HEK293 (cell line): ENCODE measurements around the gene RAP1GAP.

Experiments used
- CTCF ChIA-PET: fragments of 350-600 bp; formaldehyde crosslinking; extraction: SDS; loops from one replicate; lab custom pipeline; 2021; ENCODE audit warnings: antibody characterized with exemption; lab: Yijun Ruan, JAX
- POLR2A ChIA-PET: fragments of 300-600 bp; formaldehyde crosslinking; extraction: SDS; loops from one replicate; lab custom pipeline; 2020; ENCODE audit warnings: antibody characterized with exemption, inconsistent platforms; lab: Yijun Ruan, JAX
- H3K27ac ChIP-seq: fragments of 200-500 bp; sonication (Bioruptor generic); 2 replicates; pipeline ENCODE4 v1.5.1; 2014; ENCODE audit warnings: low read depth, low read length, control low read depth, inconsistent platforms; ENCODE audit errors: extremely low read depth
- H3K36me3 ChIP-seq, 2 experiments: fragments of 200-500 bp in 1 of 2; sonication (Bioruptor generic) in 1 of 2; 1 replicate in 1 of 2; 2 replicates in 1 of 2; pipeline ENCODE4 v1.5.1; 2014 to 2017; ENCODE audit warnings: inconsistent platforms in 2 of 2, low read length in 2 of 2; ENCODE audit not compliant: control insufficient read depth in 2 of 2, insufficient read depth in 1 of 2
- H3K4me1 ChIP-seq: fragments of 200-500 bp; sonication (Bioruptor generic); 2 replicates; pipeline ENCODE4 v1.5.1; 2014; ENCODE audit warnings: mild to moderate bottlenecking, low read length, inconsistent platforms; ENCODE audit not compliant: control insufficient read depth, insufficient read depth
- H3K4me3 ChIP-seq: 2 replicates; pipeline ENCODE4 v1.5.1; 2011; ENCODE audit warnings: low read depth, mild to moderate bottlenecking, control low read depth, low read length, moderate library complexity
- H3K9me3 ChIP-seq: fragments of 200-500 bp; sonication (Bioruptor generic); 2 replicates; pipeline ENCODE4 v1.5.1; 2014; ENCODE audit warnings: low read depth, low read length, inconsistent platforms; ENCODE audit not compliant: control insufficient read depth, insufficient read depth
- SETDB1 ChIP-seq: IDR thresholded peaks from one replicate; pipeline ENCODE4 v1.6.1; 2017; ENCODE audit warnings: mild to moderate bottlenecking, low read length, moderate library complexity, mixed read lengths; ENCODE audit not compliant: insufficient read length
- WT1 ChIP-seq: fragments of 450-650 bp; formaldehyde crosslinking; IDR thresholded peaks from 2 replicates; pipeline ENCODE4 v1.5.1; 2016; ENCODE audit warnings: missing biosample characterization, missing genetic modification characterization
- ZNF16 ChIP-seq: fragments of 450-650 bp; formaldehyde crosslinking; IDR thresholded peaks from 2 replicates; pipeline ENCODE4 v1.5.1; 2016; ENCODE audit warnings: low read depth, missing biosample characterization, missing genetic modification characterization
- ZNF292 ChIP-seq: fragments of 450-650 bp; formaldehyde crosslinking; IDR thresholded peaks from 2 replicates; pipeline ENCODE4 v1.5.1; 2016; ENCODE audit warnings: low read depth, missing biosample characterization, missing genetic modification characterization, borderline replicate concordance
- ZNF335 ChIP-seq: fragments of 450-650 bp; formaldehyde crosslinking; conservative IDR thresholded peaks from 2 replicates; pipeline ENCODE4 v1.5.1; 2016; ENCODE audit warnings: missing biosample characterization, missing genetic modification characterization
- ZNF391 ChIP-seq: fragments of 450-650 bp; formaldehyde crosslinking; IDR thresholded peaks from 2 replicates; pipeline ENCODE4 v1.5.1; 2016; ENCODE audit warnings: low read depth, missing biosample characterization, missing genetic modification characterization, borderline replicate concordance
- ZNF423 ChIP-seq: fragments of 450-650 bp; formaldehyde crosslinking; IDR thresholded peaks from 2 replicates; pipeline ENCODE4 v1.5.1; 2016; ENCODE audit warnings: missing biosample characterization, missing genetic modification characterization
- ZNF510 ChIP-seq: fragments of 450-650 bp; formaldehyde crosslinking; IDR thresholded peaks from 2 replicates; pipeline ENCODE4 v1.5.1; 2018; ENCODE audit warnings: mild to moderate bottlenecking, missing genetic modification characterization, missing biosample characterization; ENCODE audit not compliant: insufficient replicate concordance
- ZNF596 ChIP-seq: fragments of 450-650 bp; IDR thresholded peaks from 2 replicates; pipeline ENCODE4 v1.5.0; 2018; ENCODE audit warnings: missing biosample characterization, mild to moderate bottlenecking, missing genetic modification characterization, moderate library complexity
- ZNF660 ChIP-seq: fragments of 450-650 bp; IDR thresholded peaks from 2 replicates; pipeline ENCODE4 v1.5.1; 2018; ENCODE audit warnings: missing biosample characterization, mild to moderate bottlenecking, missing genetic modification characterization
- ZNF701 ChIP-seq: fragments of 450-650 bp; formaldehyde crosslinking; IDR thresholded peaks from 2 replicates; pipeline ENCODE4 v1.5.1; 2016; ENCODE audit warnings: missing biosample characterization, missing genetic modification characterization
- ZNF777 ChIP-seq: fragments of 450-650 bp; formaldehyde crosslinking; IDR thresholded peaks from 2 replicates; pipeline ENCODE4 v1.5.1; 2017; ENCODE audit warnings: missing biosample characterization, missing genetic modification characterization, borderline replicate concordance
- ZSCAN23 ChIP-seq: fragments of 450-650 bp; formaldehyde crosslinking; IDR thresholded peaks from 2 replicates; pipeline ENCODE4 v1.5.1; 2016; ENCODE audit warnings: missing biosample characterization, missing genetic modification characterization
- TF ChIP-seq, protein P1 (sequence below): fragments of 450-650 bp; formaldehyde crosslinking; IDR thresholded peaks from 2 replicates; pipeline ENCODE4 v1.5.1; 2017; ENCODE audit warnings: missing biosample characterization, mild to moderate bottlenecking, missing genetic modification characterization, moderate library complexity
- TF ChIP-seq, protein P2 (sequence below): fragments of 450-650 bp; formaldehyde crosslinking; IDR thresholded peaks from 2 replicates; pipeline ENCODE4 v1.5.1; 2017; ENCODE audit warnings: missing biosample characterization, missing genetic modification characterization
- TF ChIP-seq, protein P3 (sequence below): fragments of 450-650 bp; formaldehyde crosslinking; IDR thresholded peaks from 2 replicates; pipeline ENCODE4 v1.5.1; 2016; ENCODE audit warnings: missing biosample characterization, missing genetic modification characterization
- TF ChIP-seq, protein P4 (sequence below): fragments of 450-650 bp; formaldehyde crosslinking; IDR thresholded peaks from 2 replicates; pipeline ENCODE4 v1.5.1; 2016; ENCODE audit warnings: missing biosample characterization, missing genetic modification characterization
- TF ChIP-seq, protein P5 (sequence below): fragments of 450-650 bp; formaldehyde crosslinking; IDR thresholded peaks from 2 replicates; pipeline ENCODE4 v1.5.1; 2016; ENCODE audit warnings: missing biosample characterization, missing genetic modification characterization
- TF ChIP-seq, protein P6 (sequence below): fragments of 450-650 bp; IDR thresholded peaks from 2 replicates; pipeline ENCODE4 v1.5.1; 2018; ENCODE audit warnings: missing biosample characterization, mild to moderate bottlenecking, missing genetic modification characterization
- TF ChIP-seq, protein P7 (sequence below): fragments of 450-650 bp; formaldehyde crosslinking; IDR thresholded peaks from 2 replicates; pipeline ENCODE4 v1.5.1; 2016; ENCODE audit warnings: missing biosample characterization, missing genetic modification characterization, low read depth

The RAP1GAP gene

DNA sequence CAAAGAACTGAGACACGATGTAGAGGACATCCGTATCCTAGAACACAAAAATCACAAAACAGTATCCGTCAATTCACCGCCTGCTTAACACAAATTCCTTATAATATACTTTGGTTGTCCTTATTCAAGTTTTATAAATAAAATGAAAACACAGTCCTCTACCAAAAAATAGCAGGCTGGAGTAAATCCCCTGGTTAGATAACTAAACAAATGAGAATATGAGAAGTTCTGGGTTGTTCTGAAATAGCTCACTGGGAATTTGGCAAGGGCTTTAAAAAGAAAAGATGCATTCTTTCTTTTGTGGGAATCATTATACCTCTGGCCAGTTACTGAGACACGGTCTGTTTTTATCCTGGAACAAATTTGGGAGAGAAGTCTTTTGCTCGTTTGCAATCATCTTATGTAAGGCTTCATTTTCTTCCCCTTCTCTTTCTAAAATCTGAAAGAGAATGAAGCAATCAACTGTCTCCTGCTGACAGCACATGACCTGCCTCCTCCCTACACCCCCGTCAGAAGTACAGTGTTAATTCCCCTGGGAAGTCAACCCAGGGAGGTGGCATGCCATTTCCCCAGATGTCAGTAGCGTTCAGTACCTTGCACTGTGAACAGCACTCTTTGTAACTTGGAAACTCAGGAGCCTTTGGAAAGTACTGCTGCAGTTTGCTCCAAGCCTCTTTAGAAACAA, 37.1 kb upstream of the RAP1GAP start (continued):
- TF ChIP-seq, protein P1, sequence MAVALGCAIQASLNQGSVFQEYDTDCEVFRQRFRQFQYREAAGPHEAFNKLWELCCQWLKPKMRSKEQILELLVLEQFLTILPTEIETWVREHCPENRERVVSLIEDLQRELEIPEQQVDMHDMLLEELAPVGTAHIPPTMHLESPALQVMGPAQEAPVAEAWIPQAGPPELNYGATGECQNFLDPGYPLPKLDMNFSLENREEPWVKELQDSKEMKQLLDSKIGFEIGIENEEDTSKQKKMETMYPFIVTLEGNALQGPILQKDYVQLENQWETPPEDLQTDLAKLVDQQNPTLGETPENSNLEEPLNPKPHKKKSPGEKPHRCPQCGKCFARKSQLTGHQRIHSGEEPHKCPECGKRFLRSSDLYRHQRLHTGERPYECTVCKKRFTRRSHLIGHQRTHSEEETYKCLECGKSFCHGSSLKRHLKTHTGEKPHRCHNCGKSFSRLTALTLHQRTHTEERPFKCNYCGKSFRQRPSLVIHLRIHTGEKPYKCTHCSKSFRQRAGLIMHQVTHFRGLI = no peak
- TF ChIP-seq ZNF660 (tag by site-specific recombination) = 0 out of 2 replicates have a peak, but pooled peaks have one; percentile 37
- TF ChIP-seq, protein P2, sequence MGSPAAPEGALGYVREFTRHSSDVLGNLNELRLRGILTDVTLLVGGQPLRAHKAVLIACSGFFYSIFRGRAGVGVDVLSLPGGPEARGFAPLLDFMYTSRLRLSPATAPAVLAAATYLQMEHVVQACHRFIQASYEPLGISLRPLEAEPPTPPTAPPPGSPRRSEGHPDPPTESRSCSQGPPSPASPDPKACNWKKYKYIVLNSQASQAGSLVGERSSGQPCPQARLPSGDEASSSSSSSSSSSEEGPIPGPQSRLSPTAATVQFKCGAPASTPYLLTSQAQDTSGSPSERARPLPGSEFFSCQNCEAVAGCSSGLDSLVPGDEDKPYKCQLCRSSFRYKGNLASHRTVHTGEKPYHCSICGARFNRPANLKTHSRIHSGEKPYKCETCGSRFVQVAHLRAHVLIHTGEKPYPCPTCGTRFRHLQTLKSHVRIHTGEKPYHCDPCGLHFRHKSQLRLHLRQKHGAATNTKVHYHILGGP (tag by site-specific recombination) = no peak
- TF ChIP-seq, protein P3, sequence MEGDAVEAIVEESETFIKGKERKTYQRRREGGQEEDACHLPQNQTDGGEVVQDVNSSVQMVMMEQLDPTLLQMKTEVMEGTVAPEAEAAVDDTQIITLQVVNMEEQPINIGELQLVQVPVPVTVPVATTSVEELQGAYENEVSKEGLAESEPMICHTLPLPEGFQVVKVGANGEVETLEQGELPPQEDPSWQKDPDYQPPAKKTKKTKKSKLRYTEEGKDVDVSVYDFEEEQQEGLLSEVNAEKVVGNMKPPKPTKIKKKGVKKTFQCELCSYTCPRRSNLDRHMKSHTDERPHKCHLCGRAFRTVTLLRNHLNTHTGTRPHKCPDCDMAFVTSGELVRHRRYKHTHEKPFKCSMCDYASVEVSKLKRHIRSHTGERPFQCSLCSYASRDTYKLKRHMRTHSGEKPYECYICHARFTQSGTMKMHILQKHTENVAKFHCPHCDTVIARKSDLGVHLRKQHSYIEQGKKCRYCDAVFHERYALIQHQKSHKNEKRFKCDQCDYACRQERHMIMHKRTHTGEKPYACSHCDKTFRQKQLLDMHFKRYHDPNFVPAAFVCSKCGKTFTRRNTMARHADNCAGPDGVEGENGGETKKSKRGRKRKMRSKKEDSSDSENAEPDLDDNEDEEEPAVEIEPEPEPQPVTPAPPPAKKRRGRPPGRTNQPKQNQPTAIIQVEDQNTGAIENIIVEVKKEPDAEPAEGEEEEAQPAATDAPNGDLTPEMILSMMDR (tag by site-specific recombination) = no peak
- TF ChIP-seq, protein P4, sequence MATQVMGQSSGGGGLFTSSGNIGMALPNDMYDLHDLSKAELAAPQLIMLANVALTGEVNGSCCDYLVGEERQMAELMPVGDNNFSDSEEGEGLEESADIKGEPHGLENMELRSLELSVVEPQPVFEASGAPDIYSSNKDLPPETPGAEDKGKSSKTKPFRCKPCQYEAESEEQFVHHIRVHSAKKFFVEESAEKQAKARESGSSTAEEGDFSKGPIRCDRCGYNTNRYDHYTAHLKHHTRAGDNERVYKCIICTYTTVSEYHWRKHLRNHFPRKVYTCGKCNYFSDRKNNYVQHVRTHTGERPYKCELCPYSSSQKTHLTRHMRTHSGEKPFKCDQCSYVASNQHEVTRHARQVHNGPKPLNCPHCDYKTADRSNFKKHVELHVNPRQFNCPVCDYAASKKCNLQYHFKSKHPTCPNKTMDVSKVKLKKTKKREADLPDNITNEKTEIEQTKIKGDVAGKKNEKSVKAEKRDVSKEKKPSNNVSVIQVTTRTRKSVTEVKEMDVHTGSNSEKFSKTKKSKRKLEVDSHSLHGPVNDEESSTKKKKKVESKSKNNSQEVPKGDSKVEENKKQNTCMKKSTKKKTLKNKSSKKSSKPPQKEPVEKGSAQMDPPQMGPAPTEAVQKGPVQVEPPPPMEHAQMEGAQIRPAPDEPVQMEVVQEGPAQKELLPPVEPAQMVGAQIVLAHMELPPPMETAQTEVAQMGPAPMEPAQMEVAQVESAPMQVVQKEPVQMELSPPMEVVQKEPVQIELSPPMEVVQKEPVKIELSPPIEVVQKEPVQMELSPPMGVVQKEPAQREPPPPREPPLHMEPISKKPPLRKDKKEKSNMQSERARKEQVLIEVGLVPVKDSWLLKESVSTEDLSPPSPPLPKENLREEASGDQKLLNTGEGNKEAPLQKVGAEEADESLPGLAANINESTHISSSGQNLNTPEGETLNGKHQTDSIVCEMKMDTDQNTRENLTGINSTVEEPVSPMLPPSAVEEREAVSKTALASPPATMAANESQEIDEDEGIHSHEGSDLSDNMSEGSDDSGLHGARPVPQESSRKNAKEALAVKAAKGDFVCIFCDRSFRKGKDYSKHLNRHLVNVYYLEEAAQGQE (tag by site-specific recombination) = peak; percentile 88
- TF ChIP-seq, protein P5, sequence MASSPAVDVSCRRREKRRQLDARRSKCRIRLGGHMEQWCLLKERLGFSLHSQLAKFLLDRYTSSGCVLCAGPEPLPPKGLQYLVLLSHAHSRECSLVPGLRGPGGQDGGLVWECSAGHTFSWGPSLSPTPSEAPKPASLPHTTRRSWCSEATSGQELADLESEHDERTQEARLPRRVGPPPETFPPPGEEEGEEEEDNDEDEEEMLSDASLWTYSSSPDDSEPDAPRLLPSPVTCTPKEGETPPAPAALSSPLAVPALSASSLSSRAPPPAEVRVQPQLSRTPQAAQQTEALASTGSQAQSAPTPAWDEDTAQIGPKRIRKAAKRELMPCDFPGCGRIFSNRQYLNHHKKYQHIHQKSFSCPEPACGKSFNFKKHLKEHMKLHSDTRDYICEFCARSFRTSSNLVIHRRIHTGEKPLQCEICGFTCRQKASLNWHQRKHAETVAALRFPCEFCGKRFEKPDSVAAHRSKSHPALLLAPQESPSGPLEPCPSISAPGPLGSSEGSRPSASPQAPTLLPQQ (tag by site-specific recombination) = no peak
- TF ChIP-seq SETDB1 = no peak
- TF ChIP-seq WT1 (tag by site-specific recombination) = peak; percentile 67
- no peak for TF ChIP-seq ZNF777 (tag by site-specific recombination)
- TF ChIP-seq, all 188 proteins: peak for 7

DNA sequence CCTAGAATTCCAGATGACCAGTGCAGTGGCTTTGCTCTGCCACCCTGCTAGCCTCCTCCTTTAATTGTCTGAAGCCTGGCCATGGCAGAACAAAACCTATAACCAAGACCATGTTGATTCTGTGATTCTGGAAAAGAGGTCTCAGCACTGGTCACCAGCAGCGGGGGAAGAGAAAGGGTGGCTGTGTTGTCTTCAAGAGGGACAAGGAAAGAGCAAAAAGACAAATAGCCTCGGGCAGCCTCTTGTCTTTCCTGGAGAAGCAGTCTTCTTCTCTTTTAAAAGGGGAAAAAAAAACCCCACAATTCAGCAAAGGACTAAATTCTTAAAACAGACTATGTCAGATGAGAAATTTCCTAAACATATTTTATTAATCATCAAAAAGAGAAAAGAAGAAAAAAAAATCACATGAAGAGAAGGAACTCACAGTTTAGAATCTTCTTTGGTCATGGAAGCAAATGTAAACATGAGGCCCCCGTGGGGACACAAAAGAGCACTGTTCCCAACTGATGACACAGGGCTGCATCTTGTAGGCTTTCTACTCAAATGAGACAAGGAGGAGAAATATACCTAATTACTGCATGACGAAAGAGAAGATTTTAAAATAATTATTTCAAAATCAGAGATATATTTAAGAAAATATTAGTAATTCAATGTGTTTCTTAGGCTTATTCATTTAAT, 36.3 kb upstream of the RAP1GAP start:
- Histone ChIP-seq H3K27ac (no peak overlapping the region), H3K9me3 (no peaks in the 10 kb centered on the region), H3K4me1 (no peaks in the 10 kb centered on the region), H3K4me3 (no peak overlapping the region), H3K36me3 (peaks cover 13 to 67% of the 10 kb centered on the region in 2 experiments)
- POLR2A ChIA-PET = no interaction called here
- CTCF ChIA-PET = no interaction called here
- TF ChIP-seq ZNF16 (no peak), ZNF391 (tag by site-specific recombination) (no peak), ZNF701 (tag by site-specific recombination) (no peak), ZSCAN23 (tag by site-specific recombination) (no peak), ZNF423 (tag by site-specific recombination) (no peak), ZNF335 (tag by site-specific recombination) (no peak), ZNF596 (no peak), ZNF292 (no peak), ZNF510 (no peak)
- TF ChIP-seq, protein P6, sequence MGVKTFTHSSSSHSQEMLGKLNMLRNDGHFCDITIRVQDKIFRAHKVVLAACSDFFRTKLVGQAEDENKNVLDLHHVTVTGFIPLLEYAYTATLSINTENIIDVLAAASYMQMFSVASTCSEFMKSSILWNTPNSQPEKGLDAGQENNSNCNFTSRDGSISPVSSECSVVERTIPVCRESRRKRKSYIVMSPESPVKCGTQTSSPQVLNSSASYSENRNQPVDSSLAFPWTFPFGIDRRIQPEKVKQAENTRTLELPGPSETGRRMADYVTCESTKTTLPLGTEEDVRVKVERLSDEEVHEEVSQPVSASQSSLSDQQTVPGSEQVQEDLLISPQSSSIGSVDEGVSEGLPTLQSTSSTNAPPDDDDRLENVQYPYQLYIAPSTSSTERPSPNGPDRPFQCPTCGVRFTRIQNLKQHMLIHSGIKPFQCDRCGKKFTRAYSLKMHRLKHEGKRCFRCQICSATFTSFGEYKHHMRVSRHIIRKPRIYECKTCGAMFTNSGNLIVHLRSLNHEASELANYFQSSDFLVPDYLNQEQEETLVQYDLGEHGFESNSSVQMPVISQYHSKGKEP (tag by site-specific recombination) = no peak
- TF ChIP-seq, protein P7, sequence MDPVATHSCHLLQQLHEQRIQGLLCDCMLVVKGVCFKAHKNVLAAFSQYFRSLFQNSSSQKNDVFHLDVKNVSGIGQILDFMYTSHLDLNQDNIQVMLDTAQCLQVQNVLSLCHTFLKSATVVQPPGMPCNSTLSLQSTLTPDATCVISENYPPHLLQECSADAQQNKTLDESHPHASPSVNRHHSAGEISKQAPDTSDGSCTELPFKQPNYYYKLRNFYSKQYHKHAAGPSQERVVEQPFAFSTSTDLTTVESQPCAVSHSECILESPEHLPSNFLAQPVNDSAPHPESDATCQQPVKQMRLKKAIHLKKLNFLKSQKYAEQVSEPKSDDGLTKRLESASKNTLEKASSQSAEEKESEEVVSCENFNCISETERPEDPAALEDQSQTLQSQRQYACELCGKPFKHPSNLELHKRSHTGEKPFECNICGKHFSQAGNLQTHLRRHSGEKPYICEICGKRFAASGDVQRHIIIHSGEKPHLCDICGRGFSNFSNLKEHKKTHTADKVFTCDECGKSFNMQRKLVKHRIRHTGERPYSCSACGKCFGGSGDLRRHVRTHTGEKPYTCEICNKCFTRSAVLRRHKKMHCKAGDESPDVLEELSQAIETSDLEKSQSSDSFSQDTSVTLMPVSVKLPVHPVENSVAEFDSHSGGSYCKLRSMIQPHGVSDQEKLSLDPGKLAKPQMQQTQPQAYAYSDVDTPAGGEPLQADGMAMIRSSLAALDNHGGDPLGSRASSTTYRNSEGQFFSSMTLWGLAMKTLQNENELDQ (tag by site-specific recombination) = no peak
